DMS153 treated with DMSO at 0.1 percent for 48 hours (cell line): ENCODE measurements around the gene DUSP16.
"Not testable (repeated sequence)": the region's sequence is repeated elsewhere in the genome, so short reads cannot be mapped to it uniquely, and the experiment has no call there.

Experiments
- DNase-seq: peaks from one replicate; lab custom pipeline; 2025; ENCODE audit not compliant: unreplicated experiment; lab: John Stamatoyannopoulos, UW

Gene DUSP16

DNA sequence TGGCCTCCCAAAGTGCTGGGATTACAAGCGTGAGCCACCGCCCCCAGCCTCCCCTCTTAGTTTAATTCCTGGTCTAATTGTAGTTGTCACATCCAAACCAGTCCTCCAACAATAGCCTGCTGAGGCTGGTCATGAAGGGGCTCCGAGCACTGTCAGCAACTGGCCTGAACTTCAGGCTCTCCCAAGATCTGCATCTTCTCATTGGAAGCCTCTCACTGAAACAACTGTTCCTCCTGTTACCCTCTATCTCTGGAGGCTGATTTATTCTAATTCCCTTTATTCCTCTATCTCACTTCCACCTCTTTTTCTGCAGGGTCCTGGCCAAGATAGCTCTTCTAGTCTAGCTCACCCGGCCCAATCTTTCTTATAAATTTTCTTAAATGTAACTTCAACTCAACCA lies 89.4 kb downstream of the DUSP16 start:
- no peak for DNase-seq

DNA sequence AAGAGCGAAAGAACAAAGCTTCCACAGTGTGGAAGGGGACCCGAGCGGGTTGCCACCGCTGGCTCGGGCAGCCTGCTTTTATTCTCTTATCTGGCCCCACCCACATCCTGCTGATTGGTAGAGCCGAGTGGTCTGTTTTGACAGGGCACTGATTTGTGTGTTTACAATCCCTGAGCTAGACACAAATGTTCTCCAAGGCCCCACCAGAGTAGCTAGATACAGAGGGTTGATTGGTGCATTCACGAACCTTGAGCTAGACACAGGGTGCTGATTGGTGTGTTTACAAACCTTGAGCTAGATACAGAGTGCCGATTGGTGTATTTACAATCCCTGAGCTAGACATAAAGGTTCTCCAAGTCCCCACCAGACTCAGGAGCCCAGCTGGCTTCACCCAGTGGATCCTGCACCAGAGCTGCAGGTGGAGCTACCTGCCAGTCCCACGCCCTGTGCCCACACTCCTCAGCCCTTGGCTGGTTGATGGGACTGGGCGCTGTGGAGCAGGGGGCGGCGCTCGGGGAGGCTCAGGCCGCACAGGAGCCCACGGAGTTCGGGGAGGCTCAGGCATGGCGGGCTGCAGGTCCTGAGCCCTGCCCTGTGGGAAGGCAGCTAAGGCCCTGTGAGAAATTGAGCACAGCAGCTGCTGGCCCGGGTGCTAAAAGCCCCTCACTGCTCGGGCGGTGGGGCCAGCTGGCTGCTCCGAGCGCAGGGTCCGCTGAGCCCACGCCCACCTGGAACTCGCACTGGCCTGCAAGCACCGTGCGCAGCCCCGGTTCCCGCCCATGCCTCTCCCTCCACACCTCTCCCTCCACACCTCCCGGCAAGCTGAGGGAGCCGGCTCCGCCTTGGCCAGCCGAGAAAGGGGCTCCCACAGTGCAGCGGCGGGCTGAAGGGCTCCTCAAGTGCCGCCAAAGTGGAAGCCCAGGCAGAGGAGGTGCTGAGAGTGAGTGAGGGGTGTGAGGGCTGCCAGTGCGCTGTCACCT lies 90.4 kb downstream of the DUSP16 start:
- not testable (repeated sequence) for DNase-seq

DNA sequence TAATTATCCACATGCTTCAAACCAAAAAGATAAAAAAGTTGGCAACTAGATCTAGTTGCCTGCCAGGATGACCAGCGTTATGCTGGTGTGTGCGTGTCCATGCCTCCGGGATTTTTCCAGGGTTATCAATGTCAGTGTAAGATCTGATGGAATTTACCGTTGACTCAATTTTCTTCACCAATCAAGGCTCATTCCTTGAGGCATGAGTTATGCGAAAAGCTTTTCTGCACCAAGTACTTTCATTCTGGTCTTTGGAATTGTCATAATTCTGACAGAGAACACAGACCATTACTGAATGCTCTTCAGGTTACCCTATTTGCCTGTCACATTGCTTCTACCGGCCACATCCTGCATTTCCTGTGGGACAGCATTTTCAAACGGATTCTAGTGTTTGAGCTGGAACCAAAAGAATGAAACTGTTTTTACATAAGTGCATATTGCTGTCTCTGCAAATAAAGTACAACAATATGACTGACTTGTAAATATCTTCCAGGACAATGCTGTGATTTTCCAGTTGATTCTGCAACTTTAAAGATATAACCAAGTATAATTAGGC lies 91.8 kb downstream of the DUSP16 start:
- no peak for DNase-seq

DNA sequence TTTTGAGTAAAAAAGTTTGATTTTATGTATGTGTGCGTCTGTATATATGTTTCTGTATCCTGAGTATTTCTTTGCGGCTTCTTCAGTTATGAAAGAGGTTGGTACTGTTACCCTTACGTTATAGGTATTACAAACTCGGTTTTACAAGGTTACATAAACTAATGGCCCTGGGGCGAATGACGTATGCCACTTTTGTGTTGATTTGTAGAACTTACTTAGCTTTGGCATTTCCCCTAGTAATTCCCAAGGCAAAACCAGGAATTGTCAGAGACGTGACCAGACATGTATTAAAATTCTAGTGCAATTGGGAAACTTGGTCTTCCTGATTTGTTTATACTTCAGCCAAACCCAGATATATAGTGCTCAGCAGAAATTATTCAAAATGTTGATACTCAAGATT lies 93.3 kb downstream of the DUSP16 start:
- DNase-seq: no peak

DNA sequence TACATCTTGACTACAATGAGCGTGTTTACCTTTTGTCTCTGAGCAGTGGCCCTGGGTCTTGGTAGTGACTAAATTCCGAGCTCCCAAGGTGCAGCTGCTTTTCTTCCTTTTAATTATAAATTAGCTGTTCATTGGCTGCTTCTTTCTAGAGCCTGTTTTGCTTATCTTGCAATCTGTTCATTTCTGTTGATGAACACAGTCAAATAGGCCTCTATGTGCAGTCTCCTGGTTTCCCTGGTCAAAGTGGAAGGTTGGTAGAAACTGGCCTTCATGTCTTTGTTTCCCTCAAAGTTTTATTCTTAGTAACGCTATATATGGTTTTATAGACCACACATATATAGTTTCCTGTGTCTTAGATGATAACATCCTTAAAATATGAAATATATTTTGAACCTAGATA lies 94.1 kb downstream of the DUSP16 start:
- DNase-seq: no peak

DNA sequence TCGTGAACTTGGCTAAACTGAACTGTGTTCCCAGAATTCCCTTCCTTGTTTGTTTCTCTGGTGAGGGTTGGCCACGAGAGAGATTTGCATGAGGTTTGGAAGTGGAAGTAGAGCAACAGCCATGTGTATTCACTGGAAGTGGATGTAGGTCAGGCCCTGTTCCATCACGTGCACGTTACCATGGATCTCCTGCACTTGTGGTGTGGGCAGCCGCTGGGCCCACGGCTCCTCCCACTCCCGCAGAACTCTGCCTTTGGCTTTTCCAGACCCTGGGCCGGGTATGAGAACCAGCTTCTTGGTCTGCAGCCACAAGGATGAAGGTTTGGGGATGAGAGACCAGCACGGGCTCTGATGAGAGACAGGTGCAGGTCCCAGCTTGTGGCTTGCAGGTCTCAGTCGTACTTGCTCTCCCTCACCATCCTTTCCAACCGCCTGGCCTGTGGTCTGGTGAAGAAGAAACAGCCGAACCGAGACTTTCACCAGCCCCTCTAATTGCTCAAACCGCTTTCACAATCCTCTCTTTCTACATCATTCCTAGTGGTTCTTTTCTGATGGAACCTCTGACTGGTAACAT lies 94.9 kb downstream of the DUSP16 start:
- no peak for DNase-seq

DNA sequence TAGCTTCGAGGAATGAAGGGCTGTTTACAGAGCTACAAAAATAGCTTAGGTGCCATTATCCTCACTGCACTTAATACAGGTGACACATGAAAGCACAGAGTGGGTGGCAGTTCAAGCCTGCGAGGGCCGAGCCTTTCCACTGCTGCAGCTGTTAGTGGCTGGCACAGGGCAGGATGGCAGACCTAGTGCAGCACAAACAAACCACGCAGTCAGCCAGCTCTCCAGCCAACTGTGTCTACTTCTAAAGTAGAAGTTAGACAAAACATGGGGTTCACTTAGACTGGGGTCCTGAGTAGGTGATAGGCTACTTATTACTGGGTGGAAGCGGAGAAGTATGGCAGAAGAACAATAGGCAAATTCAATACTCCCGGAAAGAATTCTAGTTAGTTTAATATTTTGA lies 95.4 kb downstream of the DUSP16 start:
- no peak for DNase-seq

DNA sequence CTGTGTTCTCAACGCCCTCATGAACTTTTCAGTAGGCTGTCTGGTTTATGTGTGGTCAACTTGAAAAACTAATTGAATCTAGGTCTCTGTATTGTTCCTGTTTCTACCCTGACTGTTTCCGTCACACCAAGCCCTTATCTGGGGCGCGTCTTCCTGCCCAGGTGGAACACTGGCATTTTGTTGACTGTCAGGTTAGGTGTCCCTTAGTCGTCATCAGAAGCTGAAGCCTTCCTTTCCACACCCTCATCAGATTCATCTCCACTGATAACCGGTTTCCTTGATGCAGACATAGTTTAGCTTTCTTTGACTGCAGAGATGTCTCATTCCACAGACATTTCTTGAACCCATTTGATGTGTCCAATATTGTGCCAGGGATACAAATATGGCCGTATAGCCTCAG lies 96.5 kb downstream of the DUSP16 start:
- DNase-seq: no peak

DNA sequence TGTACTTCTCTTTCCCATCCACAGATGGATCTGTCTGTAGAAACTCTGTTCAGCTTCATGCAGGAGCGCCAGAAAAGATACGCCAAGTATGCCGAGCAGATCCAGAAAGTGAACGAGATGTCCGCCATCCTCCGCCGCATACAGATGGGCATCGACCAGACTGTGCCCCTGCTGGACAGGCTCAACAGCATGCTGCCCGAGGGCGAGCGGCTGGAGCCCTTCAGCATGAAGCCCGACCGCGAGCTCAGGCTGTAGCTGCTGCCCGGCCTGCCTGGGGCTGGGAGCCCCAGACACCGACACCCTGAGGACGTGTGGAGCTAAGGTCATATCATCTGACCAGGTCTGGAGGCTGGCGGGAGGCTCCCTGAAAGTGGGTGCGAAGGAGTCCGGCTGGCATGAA lies 97.1 kb downstream of the DUSP16 start:
- DNase-seq: no peak

DNA sequence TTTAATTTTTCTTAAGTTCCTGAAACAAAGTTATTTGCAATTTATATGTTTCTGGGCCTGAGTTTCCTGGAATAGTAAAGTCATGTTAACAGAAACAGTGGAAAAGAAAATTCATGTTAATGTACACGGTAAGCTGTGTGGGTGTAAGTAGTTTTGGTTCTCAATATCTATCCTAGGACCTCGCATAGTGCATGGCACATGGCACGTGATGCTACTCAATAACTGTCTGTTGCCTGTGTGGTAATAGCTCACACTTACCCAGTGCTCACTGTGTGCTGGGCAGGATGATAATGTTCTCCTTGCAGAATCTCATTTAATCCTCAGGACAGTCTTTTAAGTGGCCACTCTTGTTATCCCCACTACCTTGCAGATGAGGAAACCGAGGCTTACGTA lies 100.7 kb downstream of the DUSP16 start:
- DNase-seq: no peak

DNA sequence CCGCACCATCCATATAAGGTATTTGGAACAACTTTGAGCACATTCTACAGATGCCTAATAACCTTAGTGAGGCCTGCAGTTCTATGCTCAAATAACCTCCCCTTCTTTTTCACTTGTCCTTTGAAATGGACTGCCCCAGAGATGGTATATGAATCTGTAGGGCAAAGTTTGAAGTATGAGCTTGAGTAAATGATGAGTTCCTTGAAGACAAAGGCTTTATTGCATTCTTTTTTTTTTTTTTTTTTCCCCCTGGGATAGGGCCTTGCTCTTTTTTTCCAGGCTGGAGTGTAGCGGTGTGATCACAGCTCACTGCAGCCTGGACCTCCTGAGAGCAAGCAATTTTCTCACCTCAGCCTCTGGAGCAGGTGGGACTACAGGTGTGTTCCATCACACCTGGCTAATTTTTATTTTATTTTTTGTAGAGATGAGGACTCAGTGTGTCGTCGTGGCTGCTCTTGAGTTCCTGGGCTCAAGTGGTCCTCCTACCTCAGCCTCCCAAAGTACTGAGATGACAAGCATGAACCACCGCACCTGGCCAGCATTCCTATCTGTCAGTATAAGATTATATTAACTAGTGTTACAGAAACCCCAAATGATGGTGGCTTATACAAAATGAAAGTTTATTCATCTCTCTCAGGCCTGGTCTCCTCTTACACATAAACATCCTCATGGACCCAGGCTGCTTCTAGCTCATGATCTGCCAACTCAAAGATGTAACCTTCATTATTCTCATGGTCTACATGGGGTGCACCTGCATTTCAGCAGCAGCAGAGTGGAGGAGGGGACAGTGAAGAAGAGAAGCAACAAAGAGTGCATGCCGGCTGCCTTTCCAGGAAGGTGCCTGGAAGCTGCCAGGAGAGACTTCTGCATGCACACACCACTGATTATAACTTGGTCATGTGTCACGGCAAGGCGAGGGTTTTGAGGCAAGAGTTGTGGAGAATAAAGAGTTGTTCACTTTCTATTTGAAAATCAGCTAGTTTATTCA lies 101.4 kb downstream of the DUSP16 start:
- DNase-seq: no peak

DNA sequence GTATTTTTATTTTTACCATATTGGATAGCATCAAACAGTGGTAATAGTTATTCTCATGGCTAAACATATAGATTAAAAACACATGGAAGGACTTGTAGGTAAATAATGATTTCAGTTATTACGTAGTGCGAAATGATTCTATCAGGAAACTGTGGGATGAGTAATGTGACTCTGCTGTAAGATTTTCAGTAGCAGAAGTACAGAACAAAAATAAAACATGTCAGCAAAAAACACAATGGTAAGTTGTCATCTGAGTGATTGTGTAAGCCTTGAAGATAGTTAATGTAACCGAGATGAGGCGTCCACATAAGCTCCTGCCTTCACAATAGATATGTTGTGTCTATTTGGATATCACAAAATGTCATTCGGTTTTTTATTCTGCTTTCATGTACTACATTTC lies 106.0 kb downstream of the DUSP16 start:
- no peak for DNase-seq

DNA sequence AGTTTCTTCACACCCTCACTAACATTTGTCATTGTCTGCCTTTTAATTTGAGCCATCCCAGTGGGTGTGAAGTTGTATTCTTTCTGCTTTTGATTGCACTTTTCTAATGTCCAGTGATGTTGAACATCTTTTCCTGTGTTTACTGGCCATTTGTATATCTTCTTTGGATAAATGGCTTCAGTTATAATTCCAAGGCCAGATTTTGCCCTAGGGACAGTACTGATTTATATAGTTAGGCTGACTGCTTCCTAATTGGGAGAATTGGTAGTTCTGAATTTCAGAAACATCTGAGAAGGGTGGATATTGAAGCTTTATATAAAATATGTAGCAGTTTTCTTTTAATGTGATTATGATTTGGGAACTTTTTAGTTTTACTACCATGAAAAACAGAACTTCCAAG lies 108.3 kb downstream of the DUSP16 start:
- DNase-seq: no peak

DNA sequence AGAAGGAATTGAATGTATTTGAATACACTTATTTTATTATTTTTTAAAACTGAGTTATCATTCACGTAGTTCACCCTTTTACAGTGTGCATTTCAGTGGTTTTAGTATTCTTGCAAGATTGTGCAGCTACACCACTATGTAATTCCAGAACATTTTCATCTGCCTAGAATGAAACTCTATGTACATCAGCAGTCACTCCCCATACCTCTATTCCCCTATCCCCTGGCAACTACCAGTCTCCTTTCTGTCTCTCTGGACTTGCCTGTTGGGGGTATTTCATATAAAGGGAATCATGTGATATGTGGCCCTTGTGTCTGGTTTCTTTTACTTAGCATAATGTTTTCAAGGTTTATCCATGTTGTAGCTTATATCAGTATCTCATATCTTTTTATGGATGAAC lies 109.0 kb downstream of the DUSP16 start:
- DNase-seq: no peak

DNA sequence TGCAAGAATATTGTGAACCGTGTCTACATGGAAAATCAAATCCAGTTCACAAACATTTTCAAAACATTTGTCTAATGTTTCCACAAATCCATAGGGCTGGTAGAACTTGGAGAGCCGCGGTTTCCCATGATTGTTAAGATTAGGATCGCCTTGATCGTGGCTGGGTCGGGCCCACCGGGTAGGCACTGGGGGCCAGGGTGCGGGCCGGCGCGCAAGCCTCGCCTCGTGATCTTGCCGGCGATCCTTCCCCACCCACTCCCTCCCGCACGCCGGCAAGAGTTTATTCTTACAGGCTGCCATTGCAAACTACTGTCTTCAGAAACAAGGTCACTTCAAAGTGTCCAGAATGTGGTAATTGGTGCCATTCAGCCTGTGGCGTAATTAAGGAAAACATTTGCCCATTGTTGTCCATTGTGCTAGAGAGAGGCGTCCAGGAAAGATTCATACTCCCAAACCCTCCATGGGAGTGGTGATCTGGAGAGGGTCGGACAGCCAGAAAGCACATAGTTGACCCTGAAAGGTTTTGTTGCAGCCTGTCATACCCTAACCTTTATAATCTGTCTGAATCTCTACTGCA lies 110.2 kb downstream of the DUSP16 start:
- DNase-seq: no peak

DNA sequence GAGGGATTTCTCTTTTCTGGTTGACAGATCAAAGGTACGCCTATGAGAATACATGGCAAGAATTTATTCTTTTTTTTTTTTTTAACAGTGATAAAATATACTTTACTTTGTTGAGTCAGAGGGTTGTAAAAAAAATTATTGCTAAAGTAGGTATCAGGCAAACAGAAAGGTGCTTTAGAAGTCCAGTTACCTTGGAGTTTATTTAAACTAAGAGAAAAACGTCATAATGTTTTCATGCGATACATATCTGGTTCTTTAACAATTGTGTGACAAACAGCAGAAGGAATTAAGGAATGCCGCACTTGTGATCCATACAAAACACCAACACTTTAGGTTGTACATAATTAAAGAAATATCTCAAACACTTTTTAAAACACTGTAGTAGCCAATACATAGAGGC lies 111.6 kb downstream of the DUSP16 start:
- DNase-seq: no peak

DNA sequence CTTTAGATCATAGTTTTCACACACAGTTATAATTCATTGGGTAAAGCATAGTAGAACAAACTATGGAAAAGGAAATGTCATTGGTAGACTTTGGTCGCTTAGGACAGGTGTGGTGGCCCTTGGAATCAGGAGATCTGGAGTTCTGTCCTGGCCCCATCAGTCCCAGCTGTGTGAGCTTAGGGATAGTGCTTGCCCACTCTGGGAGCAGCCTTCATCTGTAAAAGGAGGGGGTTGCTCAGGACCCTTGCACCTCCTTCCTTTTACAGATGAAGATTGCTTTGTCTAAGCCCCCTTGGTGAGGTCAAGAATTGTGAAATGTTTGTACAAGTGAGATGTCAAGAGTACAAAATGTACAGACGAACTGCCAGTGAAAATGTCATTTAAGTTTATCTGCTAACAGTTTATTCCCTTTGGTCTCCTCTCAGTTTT lies 112.6 kb downstream of the DUSP16 start:
- DNase-seq: no peak

DNA sequence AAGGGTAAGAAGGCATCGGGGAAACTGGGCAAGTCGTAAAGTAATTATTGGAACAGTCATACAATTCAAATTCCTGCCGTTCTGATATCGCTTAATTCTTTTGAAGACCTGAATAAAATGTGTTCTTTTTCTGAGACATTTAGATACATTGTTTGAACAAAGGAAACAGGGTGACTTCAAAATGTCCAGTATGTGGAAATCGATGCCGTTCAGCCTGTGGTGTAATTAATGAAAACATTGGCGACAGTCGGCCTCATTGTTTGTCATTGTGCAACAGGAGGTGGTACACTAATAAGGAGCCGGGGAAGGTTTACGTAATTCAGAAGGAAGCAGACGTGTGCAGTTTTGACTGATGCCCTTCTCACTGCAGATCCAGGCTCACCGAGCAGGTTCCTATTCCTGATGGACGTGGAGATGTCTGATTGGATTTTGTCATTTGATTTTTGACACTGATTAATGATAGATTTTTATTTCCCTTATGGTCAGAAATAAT lies 113.1 kb downstream of the DUSP16 start:
- peak; percentile 30 for DNase-seq

DNA sequence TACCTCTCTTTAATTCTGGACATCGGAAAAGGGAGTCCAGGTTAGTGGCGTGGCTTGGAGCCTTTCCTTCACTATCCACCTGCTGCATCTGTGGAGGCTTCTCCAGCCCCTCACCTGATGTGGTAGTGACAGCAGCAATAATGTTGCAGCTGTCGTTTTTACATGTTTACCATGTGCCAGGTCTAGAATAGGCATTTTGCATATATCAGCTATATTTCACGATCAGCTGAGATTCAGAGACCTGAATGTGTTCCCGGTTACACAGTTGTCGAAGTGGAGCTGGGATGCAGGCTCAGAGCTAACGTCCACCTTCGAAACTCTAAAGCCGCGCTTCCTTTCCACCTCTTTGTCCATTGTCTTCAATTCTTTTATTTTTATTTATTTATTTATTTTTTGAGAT lies 114.8 kb downstream of the DUSP16 start:
- DNase-seq: no peak

DNA sequence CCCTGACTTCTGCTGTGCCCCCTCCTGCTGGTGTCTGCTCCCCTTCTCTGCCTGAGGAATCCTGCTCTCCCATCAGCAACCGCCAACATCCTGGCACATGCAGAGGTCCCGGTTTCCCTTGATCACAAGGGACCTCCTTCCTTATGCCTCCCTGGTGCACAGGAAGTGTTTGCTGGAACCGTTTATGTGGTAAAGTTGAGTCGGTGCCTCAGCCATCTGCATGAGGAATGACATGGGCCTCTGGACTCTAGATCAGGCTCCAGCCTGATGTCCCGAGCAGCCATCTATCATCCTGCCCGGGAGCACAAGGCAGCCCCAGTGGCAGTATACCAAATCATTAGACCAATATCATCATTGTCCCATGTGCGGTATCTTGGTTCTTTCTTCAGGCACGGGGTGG lies 115.4 kb downstream of the DUSP16 start:
- no peak for DNase-seq

DNA sequence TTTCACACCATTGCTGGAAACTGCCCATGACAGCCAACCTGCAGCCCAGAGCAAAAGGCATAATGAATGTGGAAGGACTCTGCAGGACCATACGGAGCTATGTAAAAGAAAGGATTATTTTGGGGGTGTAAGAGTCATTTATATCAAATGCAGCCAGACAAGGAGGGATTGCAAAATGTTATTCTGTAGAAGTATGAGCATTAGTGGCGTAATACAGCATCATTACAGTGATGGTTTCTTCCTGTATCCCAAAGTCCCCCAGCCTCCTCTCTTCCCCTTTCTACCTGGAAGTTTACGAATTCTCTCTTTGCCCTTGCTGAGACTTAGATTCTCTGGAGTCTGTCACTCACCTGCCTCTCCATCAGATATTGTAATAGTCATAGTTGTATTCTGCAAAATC lies 115.9 kb downstream of the DUSP16 start:
- no peak for DNase-seq
